ENCODE measurements around the gene NRF1. TPM values are rescaled to one million over a fixed set of nuclear protein-coding genes. Genes with fewer than 3 reads are reported as not detected.
"Not testable (repeated sequence)": the region's sequence is repeated elsewhere in the genome, so short reads cannot be mapped to it uniquely, and the experiment has no call there.

Gene NRF1
- total RNA-seq, 2 donors from 2014 or later: 22.9 to 26.4 TPM

DNA sequence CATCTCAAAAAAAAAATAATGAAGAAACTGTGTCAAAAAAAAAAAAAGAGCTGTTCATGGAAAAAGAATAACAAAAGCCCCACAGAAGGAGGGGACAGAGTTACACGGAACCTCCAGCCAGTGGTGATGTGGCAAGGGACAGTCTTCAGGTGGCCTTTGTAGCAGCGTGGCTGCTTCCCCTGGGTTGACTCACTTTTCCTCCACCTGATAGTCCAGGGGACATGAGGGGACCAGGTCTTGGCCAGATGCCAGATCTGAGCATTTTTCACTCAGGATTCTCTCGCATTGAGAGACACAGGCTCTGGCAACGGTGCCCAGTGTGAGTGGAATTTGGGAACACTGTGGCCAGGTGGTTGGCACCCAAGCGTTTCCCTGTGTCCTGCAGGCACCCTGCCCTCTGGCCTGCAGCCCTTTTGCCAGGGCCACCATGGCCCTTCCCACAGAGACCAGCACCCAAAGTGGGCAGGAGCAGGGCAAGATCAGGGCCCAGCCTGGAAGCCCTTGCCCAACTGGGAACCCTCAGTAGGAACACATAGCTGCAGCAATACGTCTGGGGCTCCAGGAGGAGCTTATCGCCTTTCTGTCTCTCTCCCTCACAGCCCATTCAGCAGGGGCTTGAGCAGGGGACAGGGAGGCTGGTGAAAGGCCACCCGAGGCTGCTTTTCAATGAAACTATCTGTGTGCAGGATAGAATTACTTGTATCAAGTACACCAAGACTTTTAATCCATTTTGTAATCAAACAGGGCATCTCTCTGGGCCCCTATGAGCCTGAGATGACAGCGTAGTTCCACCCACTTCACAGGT lies 182.2 kb downstream of the NRF1 start:
- H3K4me1 ChIP-seq (ENCODE audit: control insufficient read depth, insufficient read depth, low read length): no peaks in the 10 kb centered on the region
- no peak overlapping the region for H3K9ac ChIP-seq (ENCODE audit: extremely low read depth, low read length, poor library complexity, severe bottlenecking)
- no peaks in the 10 kb centered on the region for H3K9me3 Mint-ChIP-seq
- DNase-seq: peak; percentile 50
- no peaks in the 10 kb centered on the region for H3K9me3 ChIP-seq (ENCODE audit: control insufficient read depth, low read length)
- no peak overlapping the region for H3K4me3 ChIP-seq (ENCODE audit: low read length)
- H3K27ac Mint-ChIP-seq: no peak overlapping the region
- 82 to 89% methylated on average over 6 to 9 of the region's 9 CpGs for WGBS, 2 experiments (ENCODE audit: insufficient coverage in 1 of 2, insufficient read length in 1 of 2)
- H3K4me1 Mint-ChIP-seq: peaks cover 2% of the 10 kb centered on the region
- H3K36me3 Mint-ChIP-seq (ENCODE audit: low read depth): no peaks in the 10 kb centered on the region
- TF ChIP-seq, protein P1, sequence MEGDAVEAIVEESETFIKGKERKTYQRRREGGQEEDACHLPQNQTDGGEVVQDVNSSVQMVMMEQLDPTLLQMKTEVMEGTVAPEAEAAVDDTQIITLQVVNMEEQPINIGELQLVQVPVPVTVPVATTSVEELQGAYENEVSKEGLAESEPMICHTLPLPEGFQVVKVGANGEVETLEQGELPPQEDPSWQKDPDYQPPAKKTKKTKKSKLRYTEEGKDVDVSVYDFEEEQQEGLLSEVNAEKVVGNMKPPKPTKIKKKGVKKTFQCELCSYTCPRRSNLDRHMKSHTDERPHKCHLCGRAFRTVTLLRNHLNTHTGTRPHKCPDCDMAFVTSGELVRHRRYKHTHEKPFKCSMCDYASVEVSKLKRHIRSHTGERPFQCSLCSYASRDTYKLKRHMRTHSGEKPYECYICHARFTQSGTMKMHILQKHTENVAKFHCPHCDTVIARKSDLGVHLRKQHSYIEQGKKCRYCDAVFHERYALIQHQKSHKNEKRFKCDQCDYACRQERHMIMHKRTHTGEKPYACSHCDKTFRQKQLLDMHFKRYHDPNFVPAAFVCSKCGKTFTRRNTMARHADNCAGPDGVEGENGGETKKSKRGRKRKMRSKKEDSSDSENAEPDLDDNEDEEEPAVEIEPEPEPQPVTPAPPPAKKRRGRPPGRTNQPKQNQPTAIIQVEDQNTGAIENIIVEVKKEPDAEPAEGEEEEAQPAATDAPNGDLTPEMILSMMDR (conservative IDR thresholded peaks at IDR 0.05): no peak
- H3K4me3 Mint-ChIP-seq: no peak overlapping the region
- peaks cover 36% of the 10 kb centered on the region for H3K27me3 Mint-ChIP-seq (ENCODE audit: insufficient read depth)
- H3K27me3 ChIP-seq (ENCODE audit: control insufficient read depth, insufficient read depth, low read length, poor library complexity, severe bottlenecking): peaks cover 34% of the 10 kb centered on the region
- H3K36me3 ChIP-seq (ENCODE audit: control insufficient read depth, insufficient read depth, low read length): no peaks in the 10 kb centered on the region
- no peak overlapping the region for H3K27ac ChIP-seq (ENCODE audit: low read depth, low read length)

DNA sequence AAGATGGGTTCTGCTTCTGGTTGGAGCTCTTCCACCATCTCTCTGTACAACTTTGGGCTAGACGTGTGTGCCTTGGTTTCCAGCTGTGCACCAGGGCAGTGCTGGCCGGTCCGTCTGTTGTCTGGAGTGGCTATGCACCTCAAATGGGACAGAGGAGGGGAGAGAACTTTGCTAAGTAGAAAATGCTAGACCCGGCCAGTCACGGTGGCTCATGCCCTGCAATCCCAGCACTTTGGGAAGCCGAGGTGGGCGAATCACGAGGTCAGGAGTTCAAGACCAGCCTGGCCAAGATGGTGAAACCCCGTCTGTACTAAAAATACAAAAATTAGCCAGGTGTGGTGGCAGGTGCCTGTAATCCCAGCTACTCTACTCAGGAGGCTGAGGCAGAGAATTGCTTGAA lies 182.9 kb downstream of the NRF1 start:
- H3K36me3 ChIP-seq (ENCODE audit: control insufficient read depth, insufficient read depth, low read length); H3K9me3 Mint-ChIP-seq; H3K9me3 ChIP-seq (ENCODE audit: control insufficient read depth, low read length); H3K4me1 Mint-ChIP-seq; H3K4me3 Mint-ChIP-seq; H3K4me3 ChIP-seq (ENCODE audit: low read length); H3K4me1 ChIP-seq (ENCODE audit: control insufficient read depth, insufficient read depth, low read length); H3K27ac ChIP-seq (ENCODE audit: low read depth, low read length); DNase-seq; H3K36me3 Mint-ChIP-seq (ENCODE audit: low read depth); H3K9ac ChIP-seq (ENCODE audit: extremely low read depth, low read length, poor library complexity, severe bottlenecking); H3K27ac Mint-ChIP-seq: not testable (repeated sequence)
- peaks cover 28% of the 10 kb centered on the region for H3K27me3 Mint-ChIP-seq (ENCODE audit: insufficient read depth)
- WGBS, 2 experiments (ENCODE audit: insufficient coverage in 1 of 2, insufficient read length in 1 of 2): 92% methylated on average over 6 to 9 of the region's 9 CpGs
- H3K27me3 ChIP-seq (ENCODE audit: control insufficient read depth, insufficient read depth, low read length, poor library complexity, severe bottlenecking): peaks cover 27% of the 10 kb centered on the region

DNA sequence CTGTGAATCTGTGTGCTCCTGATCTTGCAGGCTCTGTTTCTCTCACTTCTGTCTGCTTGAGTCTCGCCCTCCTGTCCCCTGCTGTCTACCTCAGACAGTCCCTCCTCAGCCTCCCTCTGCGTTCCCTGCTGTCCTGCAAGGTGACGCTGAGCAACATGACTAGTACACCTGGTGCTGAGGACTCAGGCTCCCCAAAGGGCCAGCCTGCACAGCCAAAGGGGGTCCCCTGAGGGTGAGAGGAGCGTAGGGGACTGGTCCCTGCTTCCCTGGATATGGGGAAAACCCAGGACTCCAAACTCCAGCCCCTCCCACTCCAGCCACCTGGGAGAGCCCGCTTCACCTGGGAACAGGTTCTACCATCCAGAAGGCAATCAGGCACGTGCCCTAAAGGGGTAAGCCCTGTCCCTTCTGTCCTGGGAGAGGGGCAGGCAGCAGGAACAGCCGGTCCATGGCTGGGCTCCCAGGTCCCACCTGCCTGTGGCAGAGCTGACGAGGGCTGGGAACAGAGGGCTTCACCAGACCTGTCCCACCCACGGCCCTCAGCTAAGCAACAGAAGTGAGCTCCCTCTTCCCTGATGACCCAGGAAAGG lies 184.8 kb downstream of the NRF1 start:
- no peaks in the 10 kb centered on the region for H3K36me3 Mint-ChIP-seq (ENCODE audit: low read depth)
- no peaks in the 10 kb centered on the region for H3K9me3 Mint-ChIP-seq
- peaks cover 15% of the 10 kb centered on the region for H3K27me3 Mint-ChIP-seq (ENCODE audit: insufficient read depth)
- no peak overlapping the region for H3K4me3 Mint-ChIP-seq
- DNase-seq: peak; percentile 51
- no peak overlapping the region for H3K4me3 ChIP-seq (ENCODE audit: low read length)
- H3K4me1 Mint-ChIP-seq: peaks cover 2% of the 10 kb centered on the region
- no peak overlapping the region for H3K9ac ChIP-seq (ENCODE audit: extremely low read depth, low read length, poor library complexity, severe bottlenecking)
- H3K9me3 ChIP-seq (ENCODE audit: control insufficient read depth, low read length): no peaks in the 10 kb centered on the region
- 85 to 90% methylated on average over 4 to 9 of the region's 9 CpGs for WGBS, 2 experiments (ENCODE audit: insufficient coverage in 1 of 2, insufficient read length in 1 of 2)
- no peak overlapping the region for H3K27ac ChIP-seq (ENCODE audit: low read depth, low read length)
- H3K36me3 ChIP-seq (ENCODE audit: control insufficient read depth, insufficient read depth, low read length): no peaks in the 10 kb centered on the region
- no peak overlapping the region for H3K27ac Mint-ChIP-seq
- H3K27me3 ChIP-seq (ENCODE audit: control insufficient read depth, insufficient read depth, low read length, poor library complexity, severe bottlenecking): peaks cover 8% of the 10 kb centered on the region
- TF ChIP-seq, protein P1 (conservative IDR thresholded peaks at IDR 0.05): no peak
- H3K4me1 ChIP-seq (ENCODE audit: control insufficient read depth, insufficient read depth, low read length): no peaks in the 10 kb centered on the region

Data from endodermal cell (in vitro differentiated cells).